ENCODE measurements around the gene LRRC74A. TPM values are rescaled to one million over a fixed set of nuclear protein-coding genes. Genes with fewer than 3 reads are reported as not detected.

LRRC74A gene
- total and polyA plus RNA-seq, 2 donors (not counting 3 experiments of a cell fraction or from before 2014, with no cell fraction given), result not detected

DNA sequence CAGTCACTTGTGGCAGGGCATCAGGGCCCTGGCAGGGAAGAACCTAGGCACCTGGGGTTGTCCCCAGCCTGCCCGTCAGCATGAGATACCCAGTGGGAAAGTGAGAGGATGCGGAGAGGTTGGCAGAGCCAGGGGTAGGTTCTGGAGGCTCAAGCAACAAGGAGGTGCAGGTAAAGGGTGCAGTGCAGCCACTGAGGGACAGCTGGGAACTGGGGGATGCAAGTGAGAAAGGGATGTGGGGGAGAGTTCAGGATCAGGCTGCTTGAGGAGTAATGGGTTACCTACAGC lies 46.2 kb upstream of the LRRC74A start:
- no peak for FAIRE-seq
- no peak overlapping the region for H3K27ac ChIP-seq (ENCODE audit: insufficient read depth, low read depth, low read length)
- peaks cover 2 to 36% of the 10 kb centered on the region in 2 experiments for H3K36me3 ChIP-seq (ENCODE audit: control insufficient read depth in 2 of 2, extremely low read depth in 1 of 2, insufficient read depth in 2 of 2, low read length in 2 of 2)
- ChIA-PET POLR2A (no interaction called here), CTCF (interaction anchor here (1.6 to 15.4 kb wide), 3 partner anchors 10 to 67 kb away, joined by 4 to 557 read pairs (median 7); no protein-coding TSS in a partner anchor)
- H3K9me3 ChIP-seq (replicated peaks; ENCODE audit: control insufficient read depth, insufficient read depth, low read length), result no peaks in the 10 kb centered on the region
- intact Hi-C loops (cut with micrococcal nuclease) (no loop called here), dilution Hi-C loops (cut with MboI; ENCODE audit: extremely low pct_ligation_motif_present, low sequenced_read_pairs) (no loop called here)
- H3K4me2 ChIP-seq (ENCODE audit: insufficient read depth, low read length), result no peak overlapping the region
- H3K27me3 ChIP-seq (ENCODE audit: control insufficient read depth in 2 of 2, insufficient read depth in 2 of 2, low read length in 2 of 2), result no peaks in the 10 kb centered on the region
- no peaks in the 10 kb centered on the region for H4K20me1 ChIP-seq (replicated peaks; ENCODE audit: control insufficient read depth, extremely low read depth, insufficient read depth, low read length)
- BruUV-seq (replicated peaks), result no TSS peak
- H3K4me1 ChIP-seq (ENCODE audit: control insufficient read depth, extremely low read depth, insufficient read depth, low read length), result no peaks in the 10 kb centered on the region
- no peaks in the 10 kb centered on the region for H3K9me1 ChIP-seq (replicated peaks; ENCODE audit: control insufficient read depth, extremely low read depth, insufficient read depth, low read length)
- H3K4me3 ChIP-seq (replicated peaks in 1 of 3; ENCODE audit: insufficient read depth in 1 of 3, low read depth in 1 of 3, low read length in 3 of 3), result no peak overlapping the region
- TF ChIP-seq EZH2 (IDR thresholded peaks at IDR 0.05; ENCODE audit: borderline replicate concordance, low read depth, low read length, severe bottlenecking) (no peak), JUN (IDR thresholded peaks at IDR 0.05; ENCODE audit: borderline replicate concordance, insufficient read depth, insufficient read length, low read depth) (no peak), MYC (IDR thresholded peaks at IDR 0.05; ENCODE audit: low read depth, low read length) (no peak), POLR2AphosphoS5 (IDR thresholded peaks at IDR 0.05; ENCODE audit: insufficient read depth, low read depth, low read length) (no peak), CTCF (IDR thresholded peaks at IDR 0.05; ENCODE audit: extremely low read depth in 1 of 2, insufficient read depth in 1 of 2, low read depth in 1 of 2, low read length in 2 of 2) (no peak), MAX (IDR thresholded peaks at IDR 0.05; ENCODE audit: insufficient read depth, insufficient read length) (no peak), GATA2 (IDR thresholded peaks at IDR 0.05; ENCODE audit: insufficient read depth, insufficient read length, low read depth, low read length) (no peak), FOS (IDR thresholded peaks at IDR 0.05; ENCODE audit: borderline replicate concordance, insufficient read depth, low read length) (no peak), POLR2A (IDR thresholded peaks at IDR 0.05; ENCODE audit: low read depth, low read length) (no peak)
- no peak overlapping the region for H2AFZ ChIP-seq (ENCODE audit: low read depth, low read length)
- H3K9ac ChIP-seq (replicated peaks; ENCODE audit: extremely low read depth, insufficient read depth, low read length), result no peak overlapping the region
- DNase-seq (ENCODE audit: low read depth, low spot score), result no peak
- H3K79me2 ChIP-seq (ENCODE audit: control insufficient read depth, insufficient read depth, low read length), result no peaks in the 10 kb centered on the region

All from endothelial cell of umbilical vein (primary cell).